ENCODE data around the gene REPIN1.

Gene REPIN1

GRCh38 chr7:150420242-150420641 lies 51.6 kb downstream of the REPIN1 start:
- no peaks in the 10 kb centered on the region for H4K20me1 ChIP-seq (ENCODE audit: insufficient read depth, low read length)
- no peak overlapping the region for H3K4me2 ChIP-seq (ENCODE audit: insufficient read depth, low read length)
- no peaks in the 10 kb centered on the region for H3K9me3 ChIP-seq (ENCODE audit: insufficient read depth, low read length, severe bottlenecking)
- no peak overlapping the region for H3K27ac ChIP-seq (ENCODE audit: low read length)
- no peak overlapping the region for H3K4me3 ChIP-seq (ENCODE audit: low read depth in 1 of 2, low read length in 2 of 2)
- TF ChIP-seq CTCF (IDR thresholded peaks at IDR 0.05; ENCODE audit: borderline replicate concordance, extremely low read depth, low read length, poor library complexity, severe bottlenecking), result no peak
- TF ChIP-seq EZH2 (IDR thresholded peaks at IDR 0.05; ENCODE audit: borderline replicate concordance, low read depth, low read length, severe bottlenecking), result no peak
- no peaks in the 10 kb centered on the region for H3K27me3 ChIP-seq (ENCODE audit: insufficient read depth, low read length, poor library complexity)
- no peaks in the 10 kb centered on the region for H3K79me2 ChIP-seq (ENCODE audit: insufficient read depth, low read length)
- H2AFZ ChIP-seq (ENCODE audit: low read depth, low read length), result peak overlapping the region; percentile 36; the same call in 1 of the 2 replicates
- ATAC-seq (ENCODE audit: insufficient read depth, low read depth) (no peak), DNase-seq (no peak)
- no peaks in the 10 kb centered on the region for H3K36me3 ChIP-seq (ENCODE audit: insufficient read depth, low read length)
- no peak overlapping the region for H3K9ac ChIP-seq (ENCODE audit: low read depth, low read length)
- H3K4me1 ChIP-seq (ENCODE audit: insufficient read depth, low read length), result peaks cover 9% of the 10 kb centered on the region

- peak; percentile 87 for DNase-seq
- ATAC-seq (ENCODE audit: insufficient read depth, low read depth), result peak; percentile 99
- Histone ChIP-seq H3K9me3 (ENCODE audit: insufficient read depth, low read length, severe bottlenecking) (no peaks in the 10 kb centered on the region), H3K4me2 (ENCODE audit: insufficient read depth, low read length) (peak overlapping the region; percentile 41; the same call in 1 of the 2 replicates), H2AFZ (ENCODE audit: low read depth, low read length) (peak overlapping the region; percentile 61), H3K79me2 (ENCODE audit: insufficient read depth, low read length) (no peaks in the 10 kb centered on the region), H3K9ac (ENCODE audit: low read depth, low read length) (peak overlapping the region; percentile 25; the same call in 1 of the 2 replicates), H3K4me3 (ENCODE audit: low read depth in 1 of 2, low read length in 2 of 2) (no peak overlapping the region), H3K27me3 (ENCODE audit: insufficient read depth, low read length, poor library complexity) (no peaks in the 10 kb centered on the region), H3K27ac (ENCODE audit: low read length) (peak overlapping the region; percentile 49; the same call in 1 of the 2 replicates), H3K36me3 (ENCODE audit: insufficient read depth, low read length) (no peaks in the 10 kb centered on the region), H3K4me1 (ENCODE audit: insufficient read depth, low read length) (peaks cover 9% of the 10 kb centered on the region), H4K20me1 (ENCODE audit: insufficient read depth, low read length) (no peaks in the 10 kb centered on the region)
- TF ChIP-seq CTCF (IDR thresholded peaks at IDR 0.05; ENCODE audit: borderline replicate concordance, extremely low read depth, low read length, poor library complexity, severe bottlenecking) (peak; percentile 82), EZH2 (IDR thresholded peaks at IDR 0.05; ENCODE audit: borderline replicate concordance, low read depth, low read length, severe bottlenecking) (no peak)
Observed at GRCh38 chr7:150420987-150421674, 52.5 kb downstream of the REPIN1 start.

- no peak overlapping the region for H3K4me2 ChIP-seq (ENCODE audit: insufficient read depth, low read length)
- DNase-seq (no peak), ATAC-seq (ENCODE audit: insufficient read depth, low read depth) (no peak)
- H3K4me1 ChIP-seq (ENCODE audit: insufficient read depth, low read length), result peaks cover 12% of the 10 kb centered on the region
- H3K9me3 ChIP-seq (ENCODE audit: insufficient read depth, low read length, severe bottlenecking), result no peaks in the 10 kb centered on the region
- H3K27ac ChIP-seq (ENCODE audit: low read length), result no peak overlapping the region
- no peaks in the 10 kb centered on the region for H4K20me1 ChIP-seq (ENCODE audit: insufficient read depth, low read length)
- no peak for TF ChIP-seq EZH2 (IDR thresholded peaks at IDR 0.05; ENCODE audit: borderline replicate concordance, low read depth, low read length, severe bottlenecking)
- no peak for TF ChIP-seq CTCF (IDR thresholded peaks at IDR 0.05; ENCODE audit: borderline replicate concordance, extremely low read depth, low read length, poor library complexity, severe bottlenecking)
- no peak overlapping the region for H3K4me3 ChIP-seq (ENCODE audit: low read depth in 1 of 2, low read length in 2 of 2)
- H3K36me3 ChIP-seq (ENCODE audit: insufficient read depth, low read length), result no peaks in the 10 kb centered on the region
- no peaks in the 10 kb centered on the region for H3K27me3 ChIP-seq (ENCODE audit: insufficient read depth, low read length, poor library complexity)
- no peak overlapping the region for H3K9ac ChIP-seq (ENCODE audit: low read depth, low read length)
- no peak overlapping the region for H2AFZ ChIP-seq (ENCODE audit: low read depth, low read length)
- H3K79me2 ChIP-seq (ENCODE audit: insufficient read depth, low read length), result no peaks in the 10 kb centered on the region
Observed at GRCh38 chr7:150421831-150422230, 53.2 kb downstream of the REPIN1 start.

Data from DND-41 (cell line).